Measurements from ENCODE around the gene RAB3A. TPM values are rescaled to one million over a fixed set of nuclear protein-coding genes. Genes with fewer than 3 reads are reported as not detected.

Gene RAB3A
- total RNA-seq, 1 donor from 2014 or later = 77.4 TPM

DNA sequence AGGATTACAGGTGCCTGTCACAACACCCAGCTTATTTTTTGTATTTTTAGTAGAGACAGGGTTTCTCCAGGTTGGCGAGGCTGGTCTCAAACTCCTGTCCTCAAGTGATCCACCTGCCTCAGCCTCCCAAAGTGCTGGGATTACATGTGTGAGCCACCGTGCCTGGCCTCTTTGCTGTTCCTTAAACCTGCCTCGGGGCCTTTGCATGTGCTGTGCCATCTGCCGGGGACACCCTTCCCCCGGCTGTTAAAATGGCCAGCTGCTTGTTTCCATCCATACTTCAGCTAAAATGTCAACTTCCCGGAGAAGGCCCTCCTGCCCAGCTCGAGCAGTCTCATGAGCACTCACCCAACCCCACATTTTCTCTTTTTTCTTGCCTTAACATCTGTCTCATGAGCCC, 41.5 kb upstream of the RAB3A start:
- H3K4me1 Mint-ChIP-seq (ENCODE audit: low read depth, unreplicated experiment) = peaks cover 6% of the 10 kb centered on the region

DNA sequence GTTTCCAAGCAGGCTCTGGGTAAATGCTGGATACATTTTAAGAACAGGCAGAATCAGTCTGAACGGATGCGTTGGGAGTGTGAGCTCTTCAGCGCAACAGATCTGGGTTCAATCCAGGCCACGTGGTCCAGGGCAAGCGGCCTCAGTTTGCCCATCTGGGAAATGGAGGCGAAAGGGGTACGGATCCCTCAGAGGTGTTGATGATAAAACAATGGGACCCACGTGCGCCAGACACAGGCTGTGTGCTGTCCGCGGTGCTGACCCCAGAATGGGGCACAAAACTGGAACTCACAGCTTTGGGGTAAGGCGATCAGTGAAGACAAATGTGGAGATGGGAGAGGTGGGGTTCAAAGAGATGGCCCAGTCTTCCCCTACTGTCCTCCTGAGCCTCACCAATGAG, 35.5 kb upstream of the RAB3A start:
- DNase-seq = no peak
- Mint-ChIP-seq H3K27me3 (ENCODE audit: unreplicated experiment) (peaks cover 6% of the 10 kb centered on the region), H3K9me3 (ENCODE audit: unreplicated experiment) (no peaks in the 10 kb centered on the region), H3K4me1 (ENCODE audit: low read depth, unreplicated experiment) (peaks cover 6% of the 10 kb centered on the region), H3K27ac (ENCODE audit: unreplicated experiment) (no peak overlapping the region), H3K36me3 (ENCODE audit: unreplicated experiment) (no peaks in the 10 kb centered on the region), H3K4me3 (ENCODE audit: unreplicated experiment) (no peak overlapping the region)
- TF ChIP-seq, protein P1, sequence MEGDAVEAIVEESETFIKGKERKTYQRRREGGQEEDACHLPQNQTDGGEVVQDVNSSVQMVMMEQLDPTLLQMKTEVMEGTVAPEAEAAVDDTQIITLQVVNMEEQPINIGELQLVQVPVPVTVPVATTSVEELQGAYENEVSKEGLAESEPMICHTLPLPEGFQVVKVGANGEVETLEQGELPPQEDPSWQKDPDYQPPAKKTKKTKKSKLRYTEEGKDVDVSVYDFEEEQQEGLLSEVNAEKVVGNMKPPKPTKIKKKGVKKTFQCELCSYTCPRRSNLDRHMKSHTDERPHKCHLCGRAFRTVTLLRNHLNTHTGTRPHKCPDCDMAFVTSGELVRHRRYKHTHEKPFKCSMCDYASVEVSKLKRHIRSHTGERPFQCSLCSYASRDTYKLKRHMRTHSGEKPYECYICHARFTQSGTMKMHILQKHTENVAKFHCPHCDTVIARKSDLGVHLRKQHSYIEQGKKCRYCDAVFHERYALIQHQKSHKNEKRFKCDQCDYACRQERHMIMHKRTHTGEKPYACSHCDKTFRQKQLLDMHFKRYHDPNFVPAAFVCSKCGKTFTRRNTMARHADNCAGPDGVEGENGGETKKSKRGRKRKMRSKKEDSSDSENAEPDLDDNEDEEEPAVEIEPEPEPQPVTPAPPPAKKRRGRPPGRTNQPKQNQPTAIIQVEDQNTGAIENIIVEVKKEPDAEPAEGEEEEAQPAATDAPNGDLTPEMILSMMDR (IDR thresholded peaks at IDR 0.05; ENCODE audit: partially characterized antibody, unreplicated experiment) = no peak

More for the DNA sequence above, 41.5 kb upstream of the RAB3A start:
- H3K27ac Mint-ChIP-seq (ENCODE audit: unreplicated experiment) = peak overlapping the region; percentile 12
- TF ChIP-seq, protein P1 (IDR thresholded peaks at IDR 0.05; ENCODE audit: partially characterized antibody, unreplicated experiment) = no peak
- H3K4me3 Mint-ChIP-seq (ENCODE audit: unreplicated experiment) = no peak overlapping the region
- no peak for DNase-seq
- H3K27me3 Mint-ChIP-seq (ENCODE audit: unreplicated experiment) = peaks cover 5% of the 10 kb centered on the region
- H3K36me3 Mint-ChIP-seq (ENCODE audit: unreplicated experiment) = no peaks in the 10 kb centered on the region
- peaks cover 4% of the 10 kb centered on the region for H3K9me3 Mint-ChIP-seq (ENCODE audit: unreplicated experiment)

DNA sequence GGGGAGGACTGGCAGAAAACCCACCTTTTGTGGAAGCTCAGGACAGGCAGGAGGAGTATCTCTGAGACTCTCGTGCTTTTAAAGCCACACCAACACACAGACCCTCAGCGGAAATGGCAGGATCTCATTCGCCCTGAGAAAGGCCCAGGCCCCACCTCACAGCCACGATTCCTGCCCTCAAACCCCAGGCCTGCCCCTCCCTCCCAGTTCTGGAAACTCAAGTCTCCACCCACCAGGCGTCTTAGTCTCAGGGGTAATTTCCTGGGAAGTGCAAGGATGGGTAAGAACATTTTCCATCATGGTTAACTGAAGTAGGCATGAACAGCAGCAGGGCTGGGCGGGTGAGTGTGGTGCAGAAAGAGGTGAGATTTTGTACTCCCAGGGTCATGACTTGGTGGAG, 30.4 kb upstream of the RAB3A start:
- Mint-ChIP-seq H3K27me3 (ENCODE audit: unreplicated experiment) (peaks cover 8% of the 10 kb centered on the region), H3K36me3 (ENCODE audit: unreplicated experiment) (no peaks in the 10 kb centered on the region), H3K4me3 (ENCODE audit: unreplicated experiment) (peak overlapping the region; percentile 90), H3K27ac (ENCODE audit: unreplicated experiment) (no peak overlapping the region), H3K4me1 (ENCODE audit: low read depth, unreplicated experiment) (peaks cover 12% of the 10 kb centered on the region), H3K9me3 (ENCODE audit: unreplicated experiment) (peaks cover 3% of the 10 kb centered on the region)
- peak; percentile 48 for DNase-seq
- TF ChIP-seq, protein P1 (IDR thresholded peaks at IDR 0.05; ENCODE audit: partially characterized antibody, unreplicated experiment) = no peak

DNA sequence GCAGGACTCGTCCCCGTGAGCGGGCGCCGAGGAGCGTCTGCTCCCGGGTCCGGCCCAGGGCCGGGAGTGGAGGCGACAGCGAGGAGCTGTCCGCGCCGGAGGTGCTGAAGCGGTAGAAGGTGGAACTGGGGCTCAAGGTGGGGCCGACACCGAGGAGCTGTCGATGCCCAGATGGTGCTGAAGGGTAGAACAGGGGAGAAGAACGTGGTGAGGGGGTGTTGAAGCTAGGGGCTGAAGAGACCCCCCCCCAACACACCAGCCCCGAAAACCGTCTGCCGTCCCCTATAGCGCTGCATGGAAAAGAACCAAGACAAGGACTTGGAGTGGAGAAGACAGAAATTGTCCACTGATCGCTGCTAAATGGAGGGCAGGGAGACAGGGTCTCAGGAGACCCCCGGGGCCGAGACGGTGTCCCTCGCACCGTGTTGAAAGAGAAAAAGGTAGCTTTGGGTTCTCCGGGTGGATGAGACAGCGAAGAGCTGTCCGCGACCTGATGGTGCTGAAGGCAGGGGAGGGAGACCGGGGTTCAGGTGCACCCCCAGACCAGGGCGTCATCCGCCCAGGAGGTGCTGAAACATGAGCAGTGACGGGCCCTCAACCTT, 29.5 kb upstream of the RAB3A start:
- TF ChIP-seq, protein P1 (IDR thresholded peaks at IDR 0.05; ENCODE audit: partially characterized antibody, unreplicated experiment) = no peak
- Mint-ChIP-seq H3K36me3 (ENCODE audit: unreplicated experiment) (no peaks in the 10 kb centered on the region), H3K27ac (ENCODE audit: unreplicated experiment) (peak overlapping the region; percentile 82), H3K27me3 (ENCODE audit: unreplicated experiment) (peaks cover 8% of the 10 kb centered on the region), H3K4me3 (ENCODE audit: unreplicated experiment) (peak overlapping the region; percentile 90), H3K9me3 (ENCODE audit: unreplicated experiment) (peaks cover 3% of the 10 kb centered on the region), H3K4me1 (ENCODE audit: low read depth, unreplicated experiment) (peaks cover 12% of the 10 kb centered on the region)
- DNase-seq = peak; percentile 55

DNA sequence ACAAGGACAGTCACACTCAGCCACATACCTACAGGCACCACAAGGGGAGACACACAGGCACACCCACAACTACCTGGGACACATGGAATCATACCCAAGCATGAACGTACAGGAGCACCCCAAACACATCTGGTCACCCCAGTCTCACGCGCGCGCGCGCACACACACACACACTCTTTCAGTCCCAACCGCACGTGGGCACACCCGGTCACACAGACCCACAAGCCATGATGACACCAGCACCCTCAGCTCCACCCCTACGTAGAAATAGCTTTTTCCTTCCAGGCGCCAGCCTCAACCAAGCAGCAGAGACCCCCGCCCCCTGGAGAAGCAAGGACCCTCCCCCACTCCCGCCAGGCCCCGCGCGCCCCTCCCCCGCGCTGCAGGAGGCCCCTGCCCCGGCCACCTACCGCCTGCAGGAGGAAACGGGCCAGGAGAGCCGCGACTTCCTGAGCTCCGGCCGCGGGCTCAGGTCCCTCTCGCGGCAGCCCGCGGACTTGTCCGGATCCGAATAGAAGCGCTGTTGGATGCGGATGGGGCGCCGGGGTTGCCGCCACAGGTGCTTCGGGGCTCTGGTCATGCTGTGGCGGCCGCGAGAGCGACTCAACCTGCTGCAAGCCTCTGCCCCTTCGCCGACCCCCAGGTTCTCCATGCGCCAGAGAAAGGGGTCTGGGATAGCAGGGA, 28.8 kb upstream of the RAB3A start:
- TF ChIP-seq, protein P1 (IDR thresholded peaks at IDR 0.05; ENCODE audit: partially characterized antibody, unreplicated experiment) = peak; percentile 41
- Mint-ChIP-seq H3K4me3 (ENCODE audit: unreplicated experiment) (peak overlapping the region; percentile 92), H3K4me1 (ENCODE audit: low read depth, unreplicated experiment) (peaks cover 13% of the 10 kb centered on the region), H3K27ac (ENCODE audit: unreplicated experiment) (peak overlapping the region; percentile 81), H3K36me3 (ENCODE audit: unreplicated experiment) (no peaks in the 10 kb centered on the region), H3K9me3 (ENCODE audit: unreplicated experiment) (peaks cover 3% of the 10 kb centered on the region), H3K27me3 (ENCODE audit: unreplicated experiment) (peaks cover 8% of the 10 kb centered on the region)
- peak; percentile 86 for DNase-seq
